ENCODE data around the gene DLD.

DNA sequence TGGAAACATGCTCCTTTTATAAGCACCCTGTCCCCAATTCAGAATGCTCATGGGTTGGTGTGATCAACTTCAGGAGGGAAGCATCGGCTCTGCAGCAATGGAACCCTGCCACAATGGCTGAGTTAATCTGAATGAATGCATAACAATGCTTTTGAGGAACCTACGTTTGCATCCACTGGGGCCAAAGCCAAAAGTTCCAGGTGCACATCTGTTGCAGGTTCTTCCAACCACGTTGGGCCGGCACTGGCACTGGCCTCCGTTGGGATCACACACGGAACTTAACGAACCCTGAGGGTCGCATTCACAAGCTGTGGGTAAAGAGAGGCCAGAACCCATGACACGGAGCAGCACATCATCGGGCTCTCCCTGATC is 68.5 kb downstream of the DLD start:
- TF ChIP-seq TOX (CRISPR knock-in tag; IDR thresholded peaks at IDR 0.05; ENCODE audit: borderline replicate concordance) = no peak
- TF ChIP-seq ESRRG (CRISPR knock-in tag; IDR thresholded peaks at IDR 0.05) = no peak
- no peak for TF ChIP-seq ZNF565 (CRISPR knock-in tag; conservative IDR thresholded peaks at IDR 0.05; ENCODE audit: low read depth)
- TF ChIP-seq POU6F1 (CRISPR knock-in tag; IDR thresholded peaks at IDR 0.05; ENCODE audit: borderline replicate concordance, low read depth) = no peak
- no peak for TF ChIP-seq GLIS3 (CRISPR knock-in tag; IDR thresholded peaks at IDR 0.05)
- no peak for TF ChIP-seq ZFP3 (CRISPR knock-in tag; IDR thresholded peaks at IDR 0.05)
